ENCODE results near the gene CACNA1A. TPM values are rescaled to one million over a fixed set of nuclear protein-coding genes. Genes with fewer than 3 reads are reported as not detected.

CACNA1A gene
- total and polyA plus RNA-seq, 2 of the 4 experiments (the other 2 are of a cell fraction): 5.9 to 15.0 TPM

GRCh38 chr19:13483215-13483614 lies 23.1 kb downstream of the CACNA1A start:
- Histone ChIP-seq H3K4me3 (ENCODE audit: insufficient read depth, low read depth, low read length) (no peak overlapping the region), H2BK120ac (ENCODE audit: low read depth, low read length) (no peak overlapping the region), H2AFZ (replicated peaks; ENCODE audit: low read length, poor library complexity) (no peak overlapping the region), H3K9ac (ENCODE audit: low read depth, low read length) (no peak overlapping the region), H2BK20ac (ENCODE audit: low read depth, low read length) (no peak overlapping the region), H4K5ac (ENCODE audit: low read depth, low read length) (no peak overlapping the region), H3K9me1 (ENCODE audit: insufficient read depth, low read length) (no peaks in the 10 kb centered on the region), H3K56ac (ENCODE audit: extremely low read depth, insufficient read depth, low read length) (no peak overlapping the region), H3K14ac (replicated peaks; ENCODE audit: low read depth, low read length) (no peak overlapping the region), H3K27me3 (ENCODE audit: control insufficient read depth, insufficient read depth, low read length) (no peaks in the 10 kb centered on the region), H2BK15ac (ENCODE audit: low read depth, low read length) (no peak overlapping the region), H4K91ac (ENCODE audit: insufficient read depth, low read depth, low read length) (no peak overlapping the region), H3K4me2 (ENCODE audit: low read depth, low read length) (no peak overlapping the region), H3K9me3 (ENCODE audit: control insufficient read depth, insufficient read depth, low read length) (no peaks in the 10 kb centered on the region; the same call in 1 of the 2 replicates), H3K4me1 (ENCODE audit: control insufficient read depth, insufficient read depth, low read length) (no peaks in the 10 kb centered on the region), H2AK9ac (replicated peaks; ENCODE audit: low read depth, low read length, poor library complexity) (no peak overlapping the region), H3K18ac (ENCODE audit: low read depth, low read length) (no peak overlapping the region), H3K79me1 (ENCODE audit: low read depth in 1 of 2, low read length in 2 of 2) (no peaks in the 10 kb centered on the region; a peak in 1 of 4 replicates), H4K8ac (ENCODE audit: low read depth in 2 of 2, low read length in 2 of 2) (no peak overlapping the region), H3K27ac (ENCODE audit: insufficient read depth, low read length) (no peak overlapping the region), H2BK5ac (ENCODE audit: low read depth, low read length, poor library complexity, severe bottlenecking) (no peak overlapping the region), H2AK5ac (ENCODE audit: low read depth, low read length) (no peak overlapping the region), H4K20me1 (ENCODE audit: insufficient read depth, low read length) (no peaks in the 10 kb centered on the region), H3K23ac (ENCODE audit: low read depth, low read length) (no peak overlapping the region), H3K4ac (ENCODE audit: low read depth, low read length) (no peak overlapping the region), H3K36me3 (ENCODE audit: control insufficient read depth, insufficient read depth, low read length) (no peaks in the 10 kb centered on the region)
- POLR2A ChIA-PET (ENCODE audit: unreplicated experiment): no interaction called here
- TF ChIP-seq POLR2A (IDR thresholded peaks at IDR 0.05; ENCODE audit: low read depth, low read length) (no peak), NFE2L2 (IDR thresholded peaks at IDR 0.05; ENCODE audit: low read depth, low read length) (no peak), MAZ (IDR thresholded peaks at IDR 0.05; ENCODE audit: borderline replicate concordance, low read depth, low read length) (no peak), CEBPB (IDR thresholded peaks at IDR 0.05; ENCODE audit: low read depth, low read length) (no peak), RFX5 (IDR thresholded peaks at IDR 0.05; ENCODE audit: low read depth, low read length) (no peak), CHD1 (IDR thresholded peaks at IDR 0.05; ENCODE audit: low read depth, low read length) (no peak), MXI1 (IDR thresholded peaks at IDR 0.05; ENCODE audit: borderline replicate concordance, low read depth, low read length) (no peak), FOS (IDR thresholded peaks at IDR 0.05; ENCODE audit: low read depth, low read length) (no peak), RAD21 (IDR thresholded peaks at IDR 0.05; ENCODE audit: low read length) (no peak), RCOR1 (IDR thresholded peaks at IDR 0.05; ENCODE audit: insufficient replicate concordance, low read length) (no peak), BHLHE40 (IDR thresholded peaks at IDR 0.05; ENCODE audit: low read depth, low read length) (no peak), SMC3 (IDR thresholded peaks at IDR 0.05; ENCODE audit: low read depth, low read length) (no peak), MAFK (IDR thresholded peaks at IDR 0.05; ENCODE audit: low read depth, low read length) (no peak)
- TF ChIP-seq, protein P1, sequence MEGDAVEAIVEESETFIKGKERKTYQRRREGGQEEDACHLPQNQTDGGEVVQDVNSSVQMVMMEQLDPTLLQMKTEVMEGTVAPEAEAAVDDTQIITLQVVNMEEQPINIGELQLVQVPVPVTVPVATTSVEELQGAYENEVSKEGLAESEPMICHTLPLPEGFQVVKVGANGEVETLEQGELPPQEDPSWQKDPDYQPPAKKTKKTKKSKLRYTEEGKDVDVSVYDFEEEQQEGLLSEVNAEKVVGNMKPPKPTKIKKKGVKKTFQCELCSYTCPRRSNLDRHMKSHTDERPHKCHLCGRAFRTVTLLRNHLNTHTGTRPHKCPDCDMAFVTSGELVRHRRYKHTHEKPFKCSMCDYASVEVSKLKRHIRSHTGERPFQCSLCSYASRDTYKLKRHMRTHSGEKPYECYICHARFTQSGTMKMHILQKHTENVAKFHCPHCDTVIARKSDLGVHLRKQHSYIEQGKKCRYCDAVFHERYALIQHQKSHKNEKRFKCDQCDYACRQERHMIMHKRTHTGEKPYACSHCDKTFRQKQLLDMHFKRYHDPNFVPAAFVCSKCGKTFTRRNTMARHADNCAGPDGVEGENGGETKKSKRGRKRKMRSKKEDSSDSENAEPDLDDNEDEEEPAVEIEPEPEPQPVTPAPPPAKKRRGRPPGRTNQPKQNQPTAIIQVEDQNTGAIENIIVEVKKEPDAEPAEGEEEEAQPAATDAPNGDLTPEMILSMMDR (conservative IDR thresholded peaks at IDR 0.05; ENCODE audit: low read depth, low read length): no peak
- TF ChIP-seq, protein P2, sequence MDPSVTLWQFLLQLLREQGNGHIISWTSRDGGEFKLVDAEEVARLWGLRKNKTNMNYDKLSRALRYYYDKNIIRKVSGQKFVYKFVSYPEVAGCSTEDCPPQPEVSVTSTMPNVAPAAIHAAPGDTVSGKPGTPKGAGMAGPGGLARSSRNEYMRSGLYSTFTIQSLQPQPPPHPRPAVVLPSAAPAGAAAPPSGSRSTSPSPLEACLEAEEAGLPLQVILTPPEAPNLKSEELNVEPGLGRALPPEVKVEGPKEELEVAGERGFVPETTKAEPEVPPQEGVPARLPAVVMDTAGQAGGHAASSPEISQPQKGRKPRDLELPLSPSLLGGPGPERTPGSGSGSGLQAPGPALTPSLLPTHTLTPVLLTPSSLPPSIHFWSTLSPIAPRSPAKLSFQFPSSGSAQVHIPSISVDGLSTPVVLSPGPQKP (IDR thresholded peaks at IDR 0.05; ENCODE audit: borderline replicate concordance, low read depth, low read length): no peak
- TF ChIP-seq, protein P3, sequence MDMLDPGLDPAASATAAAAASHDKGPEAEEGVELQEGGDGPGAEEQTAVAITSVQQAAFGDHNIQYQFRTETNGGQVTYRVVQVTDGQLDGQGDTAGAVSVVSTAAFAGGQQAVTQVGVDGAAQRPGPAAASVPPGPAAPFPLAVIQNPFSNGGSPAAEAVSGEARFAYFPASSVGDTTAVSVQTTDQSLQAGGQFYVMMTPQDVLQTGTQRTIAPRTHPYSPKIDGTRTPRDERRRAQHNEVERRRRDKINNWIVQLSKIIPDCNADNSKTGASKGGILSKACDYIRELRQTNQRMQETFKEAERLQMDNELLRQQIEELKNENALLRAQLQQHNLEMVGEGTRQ (IDR thresholded peaks at IDR 0.05; ENCODE audit: low read depth, low read length): no peak
- in situ Hi-C loops (cut with MboI; ENCODE audit: low sequenced_read_pairs) (no loop called here), intact Hi-C loops (cut with micrococcal nuclease) (no loop called here), dilution Hi-C loops (cut with HindIII; ENCODE audit: low sequenced_read_pairs, unreplicated experiment) (no loop called here)
- CTCF ChIA-PET: interaction anchor here (1.0 kb wide), 1 partner anchor 11 kb away, joined by 3 read pairs; no protein-coding TSS in a partner anchor
- ATAC-seq (ENCODE audit: low read depth): no peak
- DNase-seq: no peak
- WGBS, 2 experiments (ENCODE audit: extremely low coverage in 2 of 2, insufficient read length in 1 of 2): no CpG with 5 or more reads among the region's 5 CpGs
- BruUV-seq (replicated peaks): no TSS peak

All from IMR-90 (cell line).